HG03571 (cell line): Measurements from ENCODE around the gene TRIM52.
"Not testable (repeated sequence)": the region's sequence is repeated elsewhere in the genome, so short reads cannot be mapped to it uniquely, and the experiment has no call there.

Experiments used
- ATAC-seq: cut with Tn5 transposase; IDR thresholded peaks from one replicate; pipeline ENCODE4 v1.9.1; 2021; ENCODE audit not compliant: unreplicated experiment

The TRIM52 gene

DNA sequence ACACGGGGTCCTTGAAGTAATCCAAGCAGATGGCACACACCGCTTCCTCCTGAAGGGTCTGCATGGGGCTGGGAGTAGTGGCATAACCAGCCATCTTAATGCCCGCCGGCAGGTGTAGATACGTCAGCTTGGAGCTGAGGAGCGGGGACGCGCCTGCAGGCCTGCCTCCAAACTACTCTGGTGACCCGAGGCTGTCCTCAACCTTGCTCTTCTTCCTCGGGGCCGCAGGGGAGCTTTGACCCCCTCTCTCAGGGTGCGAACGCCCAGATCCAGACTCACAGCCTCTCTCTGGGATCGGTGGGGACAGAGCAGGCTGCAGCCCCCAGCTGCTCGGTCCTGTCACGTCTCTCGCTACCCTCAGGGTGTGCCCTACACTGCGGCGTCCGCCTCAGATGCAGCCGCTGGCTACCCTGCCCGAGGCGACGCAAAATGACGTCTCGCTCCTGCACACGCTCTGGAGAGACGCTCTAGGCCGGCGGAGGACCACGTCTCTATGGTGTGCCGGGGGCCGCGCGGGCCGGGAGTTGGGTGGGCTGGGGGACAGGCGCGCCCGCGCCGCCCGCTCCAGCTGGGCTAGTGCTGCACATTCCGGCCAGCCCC, at the start of gene TRIM52:
Gene TRIM52 (minus strand): TSS at position 424 of the 600 bp plus-strand sequence. CDS start 330 bp downstream, at position 94.
- peak; percentile 80 for ATAC-seq

DNA sequence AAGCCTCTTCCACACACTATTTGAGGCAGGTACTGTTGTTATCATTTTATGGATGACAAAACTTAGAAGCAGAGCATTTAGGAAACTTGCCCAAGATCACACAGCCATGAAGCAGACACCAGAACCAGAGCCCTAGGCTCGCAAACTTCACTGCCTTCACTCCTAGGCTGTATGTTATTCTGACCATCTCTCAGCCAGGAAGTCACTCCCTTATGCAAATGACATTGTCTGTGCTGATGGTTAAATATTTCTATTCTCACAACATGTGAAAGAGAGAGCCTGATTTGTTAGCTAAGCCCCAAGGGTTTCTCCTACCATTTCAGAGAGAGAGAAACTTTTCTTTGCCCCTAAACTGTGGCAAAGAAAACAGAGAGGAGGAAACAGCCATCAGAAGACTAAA, 26.4 kb upstream of the TRIM52 start:
- ATAC-seq, result not testable (repeated sequence)

DNA sequence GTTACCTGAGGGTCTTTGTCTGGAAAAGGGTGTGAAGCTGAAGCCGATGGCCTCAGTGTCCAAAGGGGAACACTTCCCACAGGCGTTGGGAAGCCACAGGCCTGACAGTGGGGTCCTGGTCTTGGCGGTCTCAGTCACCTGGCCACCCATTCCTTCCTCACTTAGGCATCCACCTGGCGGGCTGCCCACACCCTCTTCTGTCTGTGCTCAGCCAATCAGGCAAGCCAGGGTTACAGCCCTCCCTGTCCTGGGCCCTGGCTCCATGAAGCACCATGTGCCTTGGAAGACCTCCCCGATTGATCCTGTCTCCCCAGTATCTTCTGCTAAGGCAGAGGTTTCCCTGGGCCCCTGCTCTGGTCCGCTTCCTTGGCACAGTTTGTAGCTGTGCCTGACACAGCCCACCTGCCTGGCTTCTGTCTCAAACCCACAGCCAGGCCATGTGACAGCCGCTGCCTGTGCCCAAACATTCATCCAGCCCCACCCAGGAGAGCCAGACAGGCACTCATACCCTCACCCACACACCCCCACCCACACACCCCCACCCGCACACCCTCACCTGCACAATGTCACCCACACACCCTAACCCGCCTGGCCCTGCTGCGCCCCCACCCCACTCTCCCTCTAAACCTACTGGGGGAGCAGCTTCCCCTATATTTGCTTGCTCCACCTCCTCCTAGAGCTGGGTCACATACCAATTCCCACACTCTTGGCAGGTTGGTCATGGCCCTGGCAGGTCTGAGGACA, 25.2 kb upstream of the TRIM52 start:
- ATAC-seq, result not testable (repeated sequence)

DNA sequence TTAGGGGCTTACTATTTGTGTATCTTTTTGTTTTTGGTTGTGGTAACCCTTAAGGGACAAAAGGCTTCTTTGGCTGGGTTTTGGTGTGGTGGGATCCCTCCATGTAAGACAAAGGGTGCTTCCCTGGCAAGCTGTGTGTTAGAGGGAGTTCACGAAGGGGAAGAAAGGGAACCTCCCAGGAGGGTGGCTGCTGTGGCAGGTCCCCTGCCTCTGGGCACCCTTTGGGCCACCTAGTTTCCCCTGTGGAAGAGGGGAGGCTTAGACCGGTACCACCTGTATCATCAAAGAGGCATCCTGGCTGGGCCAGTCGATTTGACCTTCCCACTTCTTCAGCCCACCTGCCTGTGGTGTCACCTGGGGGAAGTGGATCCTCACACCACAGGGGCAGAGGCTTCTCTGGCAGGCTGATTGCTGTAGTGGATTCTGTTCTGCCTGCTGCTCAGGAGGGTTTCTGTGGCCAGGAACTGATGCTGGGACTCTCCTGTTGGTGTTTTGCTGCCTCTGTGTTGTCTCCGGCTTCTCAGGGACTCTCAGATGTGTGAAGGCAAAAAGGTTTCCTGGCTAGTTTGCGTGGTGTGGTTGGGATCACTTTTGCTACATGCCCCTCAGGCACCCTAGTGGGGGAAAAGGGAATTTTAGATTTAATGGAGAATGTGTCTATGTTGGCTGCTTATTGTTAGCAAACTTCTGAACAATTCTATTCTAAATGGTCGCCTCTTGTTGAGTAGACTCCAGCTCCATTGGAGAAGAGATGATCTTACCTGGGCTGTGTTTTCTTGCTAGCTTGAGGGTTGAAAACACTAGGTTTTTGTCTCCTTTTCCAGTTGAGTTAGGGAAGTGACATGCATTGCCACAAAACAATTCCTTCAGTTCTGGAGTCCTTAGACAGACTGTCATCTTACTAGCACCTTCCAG, 23.2 kb upstream of the TRIM52 start:
- not testable (repeated sequence) for ATAC-seq

DNA sequence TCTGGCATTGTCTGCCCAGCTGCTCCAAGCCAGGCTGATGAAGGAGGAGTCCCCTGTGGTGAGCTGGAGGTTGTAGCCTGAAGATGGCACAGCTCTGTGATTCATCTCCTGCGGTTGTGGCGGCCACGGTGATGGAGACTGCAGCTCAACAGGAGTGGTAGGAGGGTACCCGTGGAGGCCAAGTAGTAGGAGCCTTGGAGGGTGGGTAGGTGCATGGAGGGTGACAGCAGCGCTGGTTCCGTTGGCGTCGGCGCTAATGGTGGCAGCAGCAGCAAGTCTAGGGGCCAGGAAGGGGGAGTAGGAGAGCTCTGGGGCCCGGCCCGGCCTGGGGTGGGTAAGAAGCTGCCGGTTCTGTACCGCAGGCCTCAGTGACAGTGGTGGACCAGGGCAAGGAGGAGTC, 22.4 kb upstream of the TRIM52 start:
- no peak for ATAC-seq

DNA sequence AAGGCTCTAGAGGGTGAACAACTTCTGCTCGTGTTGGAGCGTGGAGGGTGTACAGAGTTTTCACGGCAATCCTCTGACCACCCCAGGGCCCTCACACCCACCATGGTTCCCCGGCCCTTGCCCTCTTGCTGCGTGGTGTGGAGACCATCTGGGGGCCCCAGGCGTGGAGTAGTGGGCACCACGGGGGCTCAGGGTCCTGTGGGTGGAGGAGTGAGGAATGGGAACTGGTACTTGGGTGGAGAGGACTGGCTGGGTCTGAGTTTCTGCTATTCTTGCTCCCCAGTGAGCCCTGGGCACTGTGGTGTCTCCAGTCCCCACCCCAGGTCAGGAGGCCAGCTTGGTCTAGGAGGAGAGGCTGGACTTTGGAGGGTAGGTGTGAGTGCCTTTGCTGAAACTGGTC, 21.9 kb upstream of the TRIM52 start:
- no peak for ATAC-seq

DNA sequence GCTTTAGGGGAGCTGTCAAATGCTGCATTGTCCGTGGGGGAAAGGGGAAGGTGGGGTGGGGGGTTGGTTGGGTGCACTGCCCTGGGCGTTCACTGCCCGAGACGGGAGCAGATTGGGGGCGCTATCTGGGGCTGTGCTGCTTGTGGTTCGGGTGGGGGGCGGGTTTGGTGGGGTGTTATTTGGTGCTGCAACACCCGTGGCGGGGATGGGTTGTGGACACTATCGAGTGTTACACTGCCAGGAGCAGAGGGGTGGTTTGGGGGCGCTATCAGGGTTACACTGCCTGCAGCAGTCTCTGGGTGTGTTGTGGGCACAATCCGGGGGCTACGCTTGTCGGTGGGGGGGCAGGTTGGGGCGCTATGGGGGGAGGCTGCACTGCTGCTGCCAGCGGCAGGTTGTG, 21.5 kb upstream of the TRIM52 start:
- ATAC-seq, result not testable (repeated sequence)

DNA sequence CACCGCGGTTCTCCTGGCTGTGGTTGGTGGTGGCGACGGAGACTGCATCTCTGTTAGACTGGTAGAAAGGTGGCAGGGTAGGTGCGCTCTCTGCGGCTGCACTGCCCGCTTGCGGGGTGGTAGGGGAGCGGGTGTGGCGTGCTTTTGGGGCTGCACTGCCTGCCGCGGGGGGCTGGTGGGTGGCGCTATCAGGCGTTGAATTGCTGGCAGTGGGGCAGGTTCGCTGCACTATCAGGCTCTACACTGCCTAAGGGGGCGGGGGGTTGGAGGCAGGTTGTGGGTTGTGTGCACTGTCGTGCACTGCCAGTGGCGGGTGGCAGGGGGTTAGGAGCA, 21.0 kb upstream of the TRIM52 start:
- ATAC-seq, result no peak

DNA sequence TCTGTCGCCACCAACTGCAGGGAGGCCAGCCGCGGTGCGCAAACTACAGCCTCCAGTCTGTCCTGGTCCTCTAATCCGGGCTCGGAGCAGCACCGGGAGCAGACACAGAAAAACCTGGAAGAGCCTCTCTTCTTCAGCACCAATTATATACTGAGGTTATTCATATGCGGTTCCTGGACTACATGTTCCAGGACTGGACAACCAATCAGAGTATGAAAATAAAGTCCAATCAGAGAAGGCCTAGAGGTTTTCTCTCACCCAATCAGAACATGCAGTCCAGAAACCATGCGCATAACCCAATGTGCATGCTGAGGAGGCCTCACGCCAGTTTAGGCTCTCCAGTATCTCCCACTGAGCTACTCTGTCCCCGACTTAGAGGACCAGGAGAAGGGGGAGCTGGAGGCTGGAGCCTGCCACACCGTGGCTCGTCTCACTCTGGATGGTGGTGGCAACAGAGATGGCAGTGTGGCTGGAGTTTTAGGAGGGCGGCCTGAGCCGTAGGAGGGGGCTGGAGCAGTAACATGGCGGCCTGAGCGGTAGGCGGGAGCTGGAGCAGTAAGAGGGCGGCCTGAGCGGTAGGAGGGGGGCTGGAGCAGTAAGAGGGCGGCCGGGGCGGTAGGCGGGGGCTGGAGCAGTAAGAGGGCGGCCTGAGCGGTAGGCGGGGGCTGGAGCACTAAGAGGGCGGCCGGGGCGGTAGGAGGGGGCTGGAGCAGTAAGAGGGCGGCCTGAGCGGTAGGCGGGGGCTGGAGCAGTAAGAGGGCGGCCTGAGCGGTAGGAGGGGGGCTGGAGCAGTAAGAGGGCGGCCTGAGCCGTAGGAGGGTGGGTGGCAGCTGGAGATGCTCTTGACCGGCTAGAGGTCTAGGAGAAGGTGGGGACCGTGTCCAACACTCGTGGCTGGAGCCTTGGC, 20.4 kb upstream of the TRIM52 start:
- no peak for ATAC-seq

DNA sequence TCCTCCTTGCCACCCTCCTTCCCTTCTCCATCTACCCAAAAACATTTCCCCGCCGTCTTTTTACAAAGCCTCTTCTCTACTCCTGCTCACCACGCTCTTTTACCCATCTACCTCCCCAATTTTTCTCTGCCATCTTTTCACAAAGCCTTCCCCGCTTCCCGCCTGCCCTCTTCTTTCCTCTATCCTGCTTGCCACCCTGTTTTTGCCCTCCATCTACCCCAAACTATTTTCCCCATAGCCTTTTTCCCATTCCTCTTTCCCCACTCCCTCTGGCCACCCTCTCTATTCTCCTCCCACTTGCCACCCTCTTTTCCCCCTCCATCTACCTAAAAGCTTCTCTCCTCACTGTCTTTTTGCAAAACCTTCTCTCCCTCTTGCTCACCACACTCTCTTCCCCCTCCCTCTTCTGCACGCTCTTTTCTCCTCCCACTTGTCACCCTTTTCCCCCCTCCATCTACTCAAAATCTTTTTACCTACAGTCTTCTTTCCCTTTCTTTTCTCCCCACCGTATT, 19.4 kb upstream of the TRIM52 start:
- no peak for ATAC-seq

DNA sequence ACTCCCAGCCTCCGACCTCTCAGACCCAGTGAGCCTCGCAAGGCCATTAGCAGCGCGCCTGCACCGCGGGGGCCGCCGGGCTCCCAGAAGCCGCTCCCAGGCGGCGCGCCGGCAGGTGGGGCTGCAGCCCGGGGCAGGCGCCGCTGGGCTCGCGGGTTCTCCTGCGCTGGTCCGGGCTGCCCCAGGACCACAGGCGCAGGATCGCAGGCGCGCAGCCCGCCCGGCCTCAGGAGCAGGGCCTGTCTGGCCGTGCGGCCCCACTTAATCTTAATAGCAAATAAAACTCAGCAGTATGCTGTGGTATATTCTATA, 12.4 kb upstream of the TRIM52 start:
- not testable (repeated sequence) for ATAC-seq

DNA sequence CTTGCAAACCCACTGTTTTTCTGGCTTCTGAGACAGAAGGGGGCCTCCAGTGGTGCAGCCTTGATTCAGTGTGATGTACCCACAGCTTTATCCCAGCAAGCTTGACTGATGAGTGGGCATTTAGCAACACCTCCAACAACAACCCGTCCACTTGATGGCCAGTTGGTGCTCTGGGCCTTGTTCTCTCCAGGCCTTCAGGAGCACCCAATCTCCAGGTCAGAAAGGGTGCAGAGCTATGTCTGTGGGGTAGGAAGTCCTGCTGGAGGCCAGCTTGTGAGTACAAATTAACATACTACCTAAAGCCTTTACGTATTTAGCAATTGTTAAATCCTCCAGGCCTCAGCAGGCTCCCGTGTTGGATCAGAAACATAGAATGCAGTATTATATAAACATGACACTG, 10.1 kb upstream of the TRIM52 start:
- no peak for ATAC-seq

DNA sequence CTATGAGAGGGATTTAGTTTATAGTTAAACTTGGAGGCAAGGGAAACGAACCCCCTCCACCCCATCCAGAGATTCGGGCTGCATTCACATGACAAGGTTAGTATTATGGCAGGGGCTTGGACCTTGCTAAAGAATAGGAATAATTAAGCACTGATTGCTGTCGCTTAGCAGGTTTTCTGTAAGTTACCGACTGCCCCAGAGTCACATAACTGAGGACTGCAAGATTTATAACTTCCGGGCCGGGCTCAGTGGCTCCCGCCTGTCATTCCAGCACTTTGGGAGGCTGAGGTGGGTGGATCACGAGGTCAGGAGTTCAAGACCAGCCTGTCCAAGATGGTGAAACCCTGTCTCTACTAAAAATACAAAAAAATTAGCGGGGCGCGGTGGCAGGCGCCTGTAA, 7.0 kb upstream of the TRIM52 start:
- ATAC-seq, result not testable (repeated sequence)

DNA sequence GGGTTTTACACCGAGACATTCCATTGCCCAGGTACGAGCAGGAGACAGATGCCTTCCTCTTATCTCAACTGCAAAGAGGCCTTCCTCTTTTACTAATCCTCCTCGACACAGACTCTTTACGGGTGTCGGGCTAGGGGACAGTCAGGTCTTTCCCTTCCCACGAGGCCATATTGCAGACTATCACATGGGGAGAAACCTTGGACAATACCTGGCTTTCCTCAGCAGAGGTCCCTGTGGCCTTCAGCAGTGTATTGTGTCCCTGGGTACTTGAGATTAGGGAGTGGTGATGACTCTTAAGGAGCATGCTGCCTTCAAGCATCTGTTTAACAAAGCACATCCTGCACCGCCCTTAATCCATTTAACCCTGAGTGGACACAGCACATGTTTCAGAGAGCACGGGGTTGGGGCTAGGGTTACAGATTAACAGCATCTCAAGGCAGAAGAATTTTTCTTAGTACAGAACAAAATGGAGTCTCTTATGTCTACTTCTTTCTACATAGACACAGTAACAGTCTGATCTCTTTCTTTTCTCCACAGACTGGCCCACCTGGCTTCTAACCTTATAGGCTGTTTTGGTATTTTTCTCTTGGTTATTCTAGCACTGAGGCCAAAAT, 6.5 kb upstream of the TRIM52 start:
- not testable (repeated sequence) for ATAC-seq

DNA sequence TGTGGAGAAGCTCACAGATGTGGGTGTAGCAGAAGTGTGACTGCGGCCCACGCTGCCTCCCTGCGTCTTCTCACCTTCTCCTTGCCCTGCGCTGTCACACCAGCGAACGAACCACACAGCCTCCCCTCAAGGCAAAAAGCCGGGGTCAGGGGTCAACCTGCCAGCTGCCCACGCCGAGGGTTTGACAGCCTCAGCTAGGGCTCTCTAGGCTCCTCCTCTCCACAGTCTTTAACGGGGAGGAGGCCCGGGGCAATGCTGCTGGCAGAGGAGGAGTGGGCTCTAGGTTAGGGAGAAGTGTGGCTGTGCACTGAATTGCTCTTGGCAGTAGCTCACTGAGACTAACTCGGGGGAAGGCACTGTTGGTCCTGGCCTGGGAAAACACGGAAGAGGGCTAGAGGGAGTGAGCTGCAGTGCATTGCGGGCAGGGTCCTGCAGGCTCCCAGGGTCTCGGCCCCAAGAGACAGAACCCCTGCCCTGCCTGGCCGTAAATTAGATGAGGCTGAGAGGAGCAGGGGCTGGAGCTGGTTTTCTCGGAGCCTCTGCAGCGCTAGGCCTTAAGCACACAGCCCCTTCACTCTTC, 4.2 kb upstream of the TRIM52 start:
- ATAC-seq, result no peak

DNA sequence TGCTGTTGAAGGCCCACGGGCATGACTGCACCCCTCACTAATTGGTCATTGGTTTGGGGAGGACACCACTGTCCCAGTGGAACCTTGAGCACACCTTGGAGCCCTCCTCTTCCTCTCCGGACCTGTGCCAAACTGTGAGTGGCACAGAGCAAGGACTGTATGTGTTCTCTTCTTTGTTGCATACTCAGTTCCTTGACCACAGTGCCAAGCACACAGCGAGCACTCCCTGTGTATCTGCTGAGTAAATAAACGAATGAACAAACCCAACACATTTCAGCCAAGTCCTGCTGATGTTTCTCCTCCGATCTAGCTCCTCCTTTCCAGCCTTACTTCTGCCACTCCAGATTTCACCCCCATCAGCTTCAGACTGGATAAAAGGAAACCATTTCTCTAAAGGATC, 2.7 kb upstream of the TRIM52 start:
- no peak for ATAC-seq

DNA sequence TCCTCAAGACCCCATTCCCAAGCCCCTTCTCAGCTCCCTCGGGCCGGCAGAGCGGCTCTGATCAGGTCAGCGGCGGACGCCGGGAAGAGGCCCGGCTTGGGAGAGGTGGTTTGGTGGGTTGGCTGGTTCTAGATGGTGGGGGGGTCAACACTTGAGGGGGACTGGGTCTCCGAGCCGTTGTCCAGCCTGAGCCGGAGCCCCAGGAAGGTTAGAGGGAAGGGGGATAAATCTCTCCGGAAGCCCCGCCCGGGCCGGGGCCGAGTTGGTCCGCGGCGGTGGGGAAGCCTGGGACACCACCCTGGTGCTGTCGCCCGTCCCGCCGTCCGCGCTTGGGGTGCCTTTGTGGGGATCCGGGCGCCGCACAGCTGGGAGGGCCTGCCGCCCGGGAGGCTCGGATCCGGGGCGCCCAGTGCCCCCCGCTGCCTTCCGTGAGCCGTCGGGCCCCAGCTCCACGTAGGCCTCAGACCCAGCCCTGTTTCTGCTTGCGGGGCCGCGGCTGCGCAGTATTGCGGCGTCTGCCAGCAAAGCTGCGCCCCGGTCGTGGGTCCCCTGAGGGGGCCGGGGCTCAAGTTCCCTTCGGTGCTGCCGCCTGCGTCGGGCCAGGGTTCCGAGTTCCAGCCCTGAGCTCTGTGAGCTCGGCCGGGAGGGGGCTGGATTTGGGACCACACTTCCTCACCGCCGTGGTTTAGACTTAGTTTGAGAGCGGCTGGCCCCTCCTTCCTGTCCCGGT, 542 bp upstream of the TRIM52 start:
- peak; percentile 56 for ATAC-seq

DNA sequence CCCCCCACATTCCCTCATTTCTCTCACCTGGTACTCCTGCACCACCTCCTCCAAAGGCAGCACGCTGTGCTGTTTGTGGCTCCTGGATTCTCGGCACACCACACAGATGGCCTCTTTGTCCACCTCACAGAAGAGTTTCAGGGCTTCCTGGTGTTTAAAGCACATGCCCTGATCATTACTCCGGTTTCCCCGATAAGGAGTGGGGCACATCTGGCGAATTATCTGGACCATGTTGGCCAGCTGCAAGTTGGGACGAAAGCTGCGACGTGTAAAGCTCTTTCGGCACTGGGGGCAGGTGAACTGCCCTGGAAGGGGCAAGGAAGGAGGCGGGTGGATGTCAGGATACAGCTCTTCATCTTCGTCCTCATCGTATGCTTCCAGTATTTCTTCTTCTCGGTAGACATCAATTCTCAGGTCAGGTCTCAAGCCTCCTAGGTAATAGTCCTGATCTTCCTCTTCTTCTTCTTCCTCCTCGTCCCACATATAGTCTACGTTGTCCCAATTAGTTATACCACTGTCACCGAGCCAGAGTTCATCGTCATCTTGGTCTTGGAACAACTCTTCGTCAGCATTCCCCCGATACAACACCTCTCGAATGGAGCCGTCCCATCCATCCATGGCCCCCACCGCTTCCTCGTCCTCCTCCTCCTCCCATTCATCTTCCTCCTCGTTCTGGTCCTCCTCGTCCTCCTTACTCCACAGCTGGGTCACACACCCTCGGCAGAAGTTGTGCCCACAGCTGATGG, 796 bp downstream of the TRIM52 start:
- ATAC-seq, result no peak

DNA sequence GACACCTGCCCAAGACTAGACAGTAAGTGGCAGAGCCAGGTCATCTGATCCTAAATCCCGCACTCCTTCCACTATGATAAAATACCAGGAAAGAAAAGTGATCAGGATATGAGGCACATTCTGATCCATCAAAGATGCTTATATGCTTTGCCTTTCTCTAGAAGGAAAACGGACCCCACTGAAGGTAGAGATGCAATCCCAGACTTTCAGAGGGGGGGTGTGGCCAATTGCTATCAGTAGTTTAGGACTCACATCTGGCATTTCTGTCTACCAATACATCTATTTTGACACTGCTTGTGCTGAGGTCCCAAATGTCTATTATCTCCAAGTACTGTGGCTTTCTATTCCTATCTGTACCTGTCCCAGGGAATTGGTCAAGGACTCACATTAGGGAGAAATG, 1.7 kb downstream of the TRIM52 start:
- no peak for ATAC-seq
